Measurements from ENCODE around the gene STXBP6.
"Not testable (repeated sequence)": the region's sequence is repeated elsewhere in the genome, so short reads cannot be mapped to it uniquely, and the experiment has no call there.

Gene STXBP6

DNA sequence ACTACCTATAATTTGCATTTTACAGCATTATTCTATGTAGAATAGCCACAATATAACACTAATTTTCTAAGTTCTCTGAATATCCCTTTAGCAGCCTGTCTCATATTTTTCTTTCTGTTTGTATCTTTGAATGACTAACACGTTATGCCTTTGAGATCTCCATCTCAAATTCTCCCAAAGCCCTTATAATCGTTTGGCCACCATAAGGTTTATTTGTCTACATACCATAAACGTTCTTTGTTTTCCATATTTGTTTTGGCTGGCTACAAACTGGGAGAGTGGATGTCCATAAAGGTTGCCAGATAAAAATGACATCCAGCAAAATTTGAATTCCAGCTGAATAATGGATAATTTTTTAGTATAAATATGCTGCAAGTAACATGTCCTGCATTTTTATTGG is 203.7 kb downstream of the STXBP6 start:
- no peak overlapping the region for H3K27ac Mint-ChIP-seq
- H3K4me3 Mint-ChIP-seq = no peak overlapping the region
- H3K27me3 Mint-ChIP-seq (ENCODE audit: low read depth) = peaks cover 8% of the 10 kb centered on the region
- no peaks in the 10 kb centered on the region for H3K9me3 Mint-ChIP-seq
- H3K4me1 Mint-ChIP-seq (ENCODE audit: low read depth) = no peaks in the 10 kb centered on the region
- H3K36me3 Mint-ChIP-seq (ENCODE audit: low read depth) = no peaks in the 10 kb centered on the region

DNA sequence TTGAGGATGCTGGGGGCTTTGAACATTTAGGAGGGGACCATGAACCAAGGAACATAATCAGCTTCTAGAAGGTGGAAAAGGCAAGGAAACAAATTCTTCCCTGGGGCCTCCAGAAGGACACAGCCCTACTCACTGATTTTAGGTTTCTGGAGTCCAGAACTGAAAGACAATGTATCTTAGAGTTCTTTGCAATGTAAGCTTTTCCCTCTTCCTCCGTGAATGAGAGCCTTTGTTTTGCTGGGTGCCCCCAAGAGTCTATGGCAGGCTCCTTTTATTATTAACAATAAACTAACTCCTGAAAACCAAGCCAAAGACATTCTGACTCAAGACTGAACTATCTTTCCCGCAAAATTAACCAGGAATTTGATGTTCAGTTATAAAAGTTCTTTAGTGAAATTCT is 204.1 kb downstream of the STXBP6 start:
- Mint-ChIP-seq H3K27me3 (ENCODE audit: low read depth) (peaks cover 8% of the 10 kb centered on the region), H3K4me3 (no peak overlapping the region)

DNA sequence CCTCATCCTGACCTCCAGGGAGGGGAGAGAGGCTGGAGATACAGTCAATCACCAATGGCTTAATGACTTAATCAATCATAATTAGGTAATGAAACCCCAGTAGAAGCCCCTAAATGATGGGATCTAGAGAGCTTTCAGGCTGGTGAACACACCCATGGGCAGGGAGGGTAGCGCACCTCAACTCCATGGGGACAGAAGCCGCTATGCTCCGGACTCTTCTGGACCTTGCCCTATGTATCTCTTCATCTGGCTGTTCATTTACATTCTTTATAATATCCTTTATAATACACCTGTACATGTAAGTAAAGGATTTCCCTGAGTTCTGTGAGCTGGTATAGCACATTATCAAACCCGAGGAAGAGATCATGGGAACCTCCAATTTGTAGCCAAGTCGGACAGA is 205.9 kb downstream of the STXBP6 start:
- Mint-ChIP-seq H3K4me1 (ENCODE audit: low read depth) (no peaks in the 10 kb centered on the region), H3K4me3 (no peak overlapping the region), H3K27ac (no peak overlapping the region), H3K36me3 (ENCODE audit: low read depth) (no peaks in the 10 kb centered on the region), H3K27me3 (ENCODE audit: low read depth) (peaks cover 7% of the 10 kb centered on the region), H3K9me3 (no peaks in the 10 kb centered on the region)

More for the DNA sequence above, 204.1 kb downstream of the STXBP6 start:
- H3K9me3 Mint-ChIP-seq = no peaks in the 10 kb centered on the region
- no peaks in the 10 kb centered on the region for H3K4me1 Mint-ChIP-seq (ENCODE audit: low read depth)
- H3K36me3 Mint-ChIP-seq (ENCODE audit: low read depth) = no peaks in the 10 kb centered on the region
- H3K27ac Mint-ChIP-seq = no peak overlapping the region

GRCh38 chr14:24843494-24843893 is 206.5 kb downstream of the STXBP6 start:
- H3K36me3 Mint-ChIP-seq (ENCODE audit: low read depth) = no peaks in the 10 kb centered on the region
- no peaks in the 10 kb centered on the region for H3K4me1 Mint-ChIP-seq (ENCODE audit: low read depth)
- H3K27ac Mint-ChIP-seq = no peak overlapping the region
- no peak overlapping the region for H3K4me3 Mint-ChIP-seq
- no peaks in the 10 kb centered on the region for H3K9me3 Mint-ChIP-seq
- H3K27me3 Mint-ChIP-seq (ENCODE audit: low read depth) = peaks cover 8% of the 10 kb centered on the region

GRCh38 chr14:24840204-24840893 is 209.6 kb downstream of the STXBP6 start:
- H3K4me3 Mint-ChIP-seq = no peak overlapping the region
- H3K27ac Mint-ChIP-seq = no peak overlapping the region
- no peaks in the 10 kb centered on the region for H3K9me3 Mint-ChIP-seq
- H3K36me3 Mint-ChIP-seq (ENCODE audit: low read depth) = no peaks in the 10 kb centered on the region
- peaks cover 3% of the 10 kb centered on the region for H3K27me3 Mint-ChIP-seq (ENCODE audit: low read depth)
- H3K4me1 Mint-ChIP-seq (ENCODE audit: low read depth) = no peaks in the 10 kb centered on the region

- no peak overlapping the region for H3K4me3 Mint-ChIP-seq
- H3K36me3 Mint-ChIP-seq (ENCODE audit: low read depth) = no peaks in the 10 kb centered on the region
- H3K4me1 Mint-ChIP-seq (ENCODE audit: low read depth) = no peaks in the 10 kb centered on the region
- peaks cover 9% of the 10 kb centered on the region for H3K27me3 Mint-ChIP-seq (ENCODE audit: low read depth)
- no peaks in the 10 kb centered on the region for H3K9me3 Mint-ChIP-seq
- H3K27ac Mint-ChIP-seq = no peak overlapping the region
Observed at GRCh38 chr14:24839617-24840203, 210.2 kb downstream of the STXBP6 start.

DNA sequence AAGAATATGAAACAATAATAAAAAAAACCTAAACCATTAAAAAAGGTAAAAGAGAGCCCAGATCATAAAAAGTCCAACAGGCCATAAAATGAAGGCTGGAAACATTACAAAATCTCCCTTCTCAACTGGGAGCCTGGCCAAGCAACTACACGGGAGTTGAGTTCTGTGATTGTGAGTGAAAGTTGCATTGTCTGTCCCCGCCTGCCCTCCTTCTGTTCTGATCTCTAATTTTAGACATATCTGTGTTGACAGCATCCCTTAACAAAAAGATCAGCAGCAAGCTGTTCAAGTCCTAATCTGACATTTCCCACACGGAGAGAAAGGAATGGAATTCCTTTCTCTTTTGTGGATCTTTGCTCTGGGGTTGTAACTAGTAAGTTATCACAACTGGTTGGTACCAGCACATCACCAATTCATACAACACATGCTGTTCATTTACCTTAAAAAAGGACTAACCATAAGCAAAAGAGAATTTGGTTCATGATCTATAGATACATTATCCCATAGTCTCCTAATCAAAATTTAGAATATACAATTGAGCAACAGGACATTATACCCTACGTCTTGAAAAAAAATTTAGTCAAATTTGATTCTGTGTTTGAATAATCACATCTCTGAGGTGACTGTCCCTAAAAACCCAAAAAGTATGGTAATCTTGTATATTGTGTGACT is 210.9 kb downstream of the STXBP6 start:
- H3K27me3 Mint-ChIP-seq (ENCODE audit: low read depth) = peaks cover 13% of the 10 kb centered on the region
- H3K36me3 Mint-ChIP-seq (ENCODE audit: low read depth) = no peaks in the 10 kb centered on the region
- no peak overlapping the region for H3K4me3 Mint-ChIP-seq

GRCh38 chr14:24837280-24838046 is 212.5 kb downstream of the STXBP6 start:
- peaks cover 13% of the 10 kb centered on the region for H3K27me3 Mint-ChIP-seq (ENCODE audit: low read depth)
- no peaks in the 10 kb centered on the region for H3K36me3 Mint-ChIP-seq (ENCODE audit: low read depth)
- H3K27ac Mint-ChIP-seq = no peak overlapping the region
- no peaks in the 10 kb centered on the region for H3K9me3 Mint-ChIP-seq
- no peak overlapping the region for H3K4me3 Mint-ChIP-seq
- no peaks in the 10 kb centered on the region for H3K4me1 Mint-ChIP-seq (ENCODE audit: low read depth)

More for the DNA sequence above, 210.9 kb downstream of the STXBP6 start:
- no peaks in the 10 kb centered on the region for H3K4me1 Mint-ChIP-seq (ENCODE audit: low read depth)
- no peaks in the 10 kb centered on the region for H3K9me3 Mint-ChIP-seq
- H3K27ac Mint-ChIP-seq = no peak overlapping the region

DNA sequence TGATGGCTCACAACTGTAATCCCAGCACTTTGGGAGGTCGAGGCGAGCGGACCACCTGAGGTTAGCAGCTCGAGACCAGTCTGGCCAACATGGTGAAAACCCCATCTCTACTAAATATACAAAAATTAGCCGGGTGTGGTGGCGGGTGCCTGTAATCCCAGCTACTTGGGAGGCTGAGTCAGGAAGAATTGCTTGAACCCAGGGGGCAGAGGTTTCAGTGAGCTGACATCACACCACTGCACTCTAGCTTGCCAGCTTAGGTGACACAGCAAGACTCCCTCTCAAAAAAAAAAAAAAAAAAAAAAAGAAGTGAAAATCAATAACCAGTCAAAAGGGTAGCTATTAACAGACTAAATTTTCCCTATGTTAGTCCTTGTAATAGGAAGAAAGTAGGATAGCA is 213.6 kb downstream of the STXBP6 start:
- H3K36me3 Mint-ChIP-seq (ENCODE audit: low read depth); H3K4me1 Mint-ChIP-seq (ENCODE audit: low read depth); H3K9me3 Mint-ChIP-seq; H3K4me3 Mint-ChIP-seq; H3K27ac Mint-ChIP-seq: not testable (repeated sequence)
- peaks cover 13% of the 10 kb centered on the region for H3K27me3 Mint-ChIP-seq (ENCODE audit: low read depth)

GRCh38 chr14:24834956-24835355 is 215.0 kb downstream of the STXBP6 start:
- H3K27me3 Mint-ChIP-seq (ENCODE audit: low read depth) = peaks cover 13% of the 10 kb centered on the region
- no peaks in the 10 kb centered on the region for H3K36me3 Mint-ChIP-seq (ENCODE audit: low read depth)
- H3K27ac Mint-ChIP-seq = no peak overlapping the region
- no peaks in the 10 kb centered on the region for H3K9me3 Mint-ChIP-seq
- no peaks in the 10 kb centered on the region for H3K4me1 Mint-ChIP-seq (ENCODE audit: low read depth)
- H3K4me3 Mint-ChIP-seq = no peak overlapping the region

DNA sequence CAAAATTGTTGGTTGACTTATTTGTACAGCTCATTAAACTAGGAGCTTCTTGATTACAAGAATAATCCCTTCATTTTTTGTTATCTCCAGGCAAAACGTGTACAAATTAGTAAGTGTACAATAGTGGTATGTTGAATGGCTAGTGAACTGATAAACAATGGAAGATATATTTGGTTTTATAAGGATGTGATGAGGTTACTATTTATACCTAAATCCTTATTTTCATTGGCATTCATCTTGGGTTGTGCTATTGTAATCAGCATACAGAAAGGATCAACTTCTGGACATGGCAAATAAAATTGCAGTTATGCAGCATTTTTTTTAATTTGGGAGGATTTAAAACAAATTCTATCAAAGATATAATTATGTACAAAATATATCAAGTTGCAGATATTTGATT is 216.6 kb downstream of the STXBP6 start:
- H3K4me1 Mint-ChIP-seq (ENCODE audit: low read depth) = no peaks in the 10 kb centered on the region
- no peaks in the 10 kb centered on the region for H3K9me3 Mint-ChIP-seq
- no peak overlapping the region for H3K27ac Mint-ChIP-seq
- peaks cover 10% of the 10 kb centered on the region for H3K27me3 Mint-ChIP-seq (ENCODE audit: low read depth)
- H3K36me3 Mint-ChIP-seq (ENCODE audit: low read depth) = no peaks in the 10 kb centered on the region
- H3K4me3 Mint-ChIP-seq = no peak overlapping the region

- Mint-ChIP-seq H3K4me3 (no peak overlapping the region), H3K36me3 (ENCODE audit: low read depth) (no peaks in the 10 kb centered on the region), H3K9me3 (no peaks in the 10 kb centered on the region), H3K27me3 (ENCODE audit: low read depth) (peaks cover 10% of the 10 kb centered on the region), H3K4me1 (ENCODE audit: low read depth) (no peaks in the 10 kb centered on the region), H3K27ac (no peak overlapping the region)
Observed at GRCh38 chr14:24831677-24832076, 218.3 kb downstream of the STXBP6 start.

GRCh38 chr14:24829862-24830261 is 220.1 kb downstream of the STXBP6 start:
- no peaks in the 10 kb centered on the region for H3K4me1 Mint-ChIP-seq (ENCODE audit: low read depth)
- no peaks in the 10 kb centered on the region for H3K36me3 Mint-ChIP-seq (ENCODE audit: low read depth)
- no peak overlapping the region for H3K27ac Mint-ChIP-seq

DNA sequence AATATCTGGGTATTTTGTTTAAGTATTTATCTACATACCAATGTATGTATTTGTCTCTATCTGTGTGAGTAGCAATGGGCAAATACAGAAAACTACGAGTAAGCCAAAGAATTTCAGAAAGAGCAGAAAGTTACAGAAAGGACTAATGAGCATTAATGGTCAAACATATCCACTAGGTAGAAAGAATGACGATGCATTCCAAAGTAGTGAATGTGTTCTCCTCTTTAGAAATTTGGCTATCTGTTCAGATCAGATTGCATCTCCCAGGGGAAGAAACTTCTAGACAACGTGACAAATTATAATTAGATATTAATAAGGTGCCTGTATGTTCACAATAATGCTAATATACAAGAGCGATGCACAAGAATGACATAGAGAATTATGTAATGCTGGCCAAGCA is 221.5 kb downstream of the STXBP6 start:
- H3K9me3 Mint-ChIP-seq = no peaks in the 10 kb centered on the region
- no peaks in the 10 kb centered on the region for H3K27me3 Mint-ChIP-seq (ENCODE audit: low read depth)
- H3K27ac Mint-ChIP-seq = no peak overlapping the region
- H3K4me3 Mint-ChIP-seq = no peak overlapping the region
- no peaks in the 10 kb centered on the region for H3K4me1 Mint-ChIP-seq (ENCODE audit: low read depth)
- no peaks in the 10 kb centered on the region for H3K36me3 Mint-ChIP-seq (ENCODE audit: low read depth)

More at GRCh38 chr14:24829862-24830261, 220.1 kb downstream of the STXBP6 start:
- Mint-ChIP-seq H3K4me3 (no peak overlapping the region), H3K9me3 (no peaks in the 10 kb centered on the region), H3K27me3 (ENCODE audit: low read depth) (peaks cover 6% of the 10 kb centered on the region)

Measured in T-helper 1 cell treated with Interleukin-12 subunit alpha and Interleukin-12 subunit beta and Interleukin-4 antibody, amounts not matched to agents 30 μg/mL and 1 μg/mL, for 36 hours (primary cell).